Mesenchymal stem cell (in vitro differentiated cells and primary cell): ENCODE results near the gene CAPG.

Source experiments
- DNase-seq: peaks from one replicate; pipeline ENCODE4 v3.0.0-alpha.2; 2013
- H2AFZ ChIP-seq: one replicate; pipeline ENCODE4 v1.6.1; 2013; ENCODE audit warnings: low read depth, mild to moderate bottlenecking, control low read depth, inconsistent platforms, low read length, moderate library complexity
- H2AK5ac ChIP-seq: 2 replicates; pipeline ENCODE4 v1.6.1; 2013; ENCODE audit warnings: low read length, moderate library complexity, mild to moderate bottlenecking, inconsistent platforms; ENCODE audit not compliant: severe bottlenecking
- H2BK120ac ChIP-seq: one replicate; pipeline ENCODE4 v1.6.1; 2013; ENCODE audit warnings: low read depth, mild to moderate bottlenecking, inconsistent platforms, low read length, moderate library complexity
- H2BK12ac ChIP-seq, 2 experiments: one replicate each; pipeline ENCODE4 v1.6.1; 2013; ENCODE audit warnings: inconsistent platforms in 2 of 2, low read length in 2 of 2, mild to moderate bottlenecking in 2 of 2, moderate library complexity in 2 of 2, control low read depth in 1 of 2
- H2BK15ac ChIP-seq: one replicate; pipeline ENCODE4 v1.6.1; 2013; ENCODE audit warnings: mild to moderate bottlenecking, low read depth, inconsistent platforms; ENCODE audit not compliant: poor library complexity, severe bottlenecking
- H2BK5ac ChIP-seq: 2 replicates; pipeline ENCODE4 v1.6.1; 2013; ENCODE audit warnings: low read depth, mild to moderate bottlenecking, low read length, control low read depth, inconsistent platforms; ENCODE audit not compliant: poor library complexity, severe bottlenecking
- H3K14ac ChIP-seq, 2 experiments: one replicate each; pipeline ENCODE4 v1.6.1; 2013; ENCODE audit warnings: inconsistent platforms in 2 of 2, low read length in 2 of 2, control low read depth in 1 of 2, mild to moderate bottlenecking in 1 of 2, moderate library complexity in 1 of 2
- H3K18ac ChIP-seq, 2 experiments: one replicate each; pipeline ENCODE4 v1.6.1; 2013; ENCODE audit warnings: inconsistent platforms in 2 of 2, low read length in 2 of 2, control low read depth in 1 of 2, low read depth in 1 of 2, mild to moderate bottlenecking in 1 of 2
- H3K23ac ChIP-seq, 2 experiments: one replicate each; pipeline ENCODE4 v1.6.1; 2013; ENCODE audit warnings: inconsistent platforms in 2 of 2, low read length in 2 of 2, mild to moderate bottlenecking in 2 of 2, moderate library complexity in 2 of 2, control low read depth in 1 of 2
- H3K27ac ChIP-seq: 2 replicates; pipeline ENCODE4 v1.5.1; 2013; ENCODE audit warnings: mild to moderate bottlenecking, moderate library complexity, low read length, control low read depth, inconsistent platforms; ENCODE audit not compliant: poor library complexity, severe bottlenecking
- H3K27me3 ChIP-seq, 2 experiments: 2 replicates each; pipeline versions ENCODE4 v1.6.1 to v1.7.0; 2013; ENCODE audit warnings: low read length in 2 of 2, mild to moderate bottlenecking in 2 of 2, moderate library complexity in 2 of 2, control low read depth in 1 of 2, inconsistent platforms in 1 of 2; ENCODE audit not compliant: control insufficient read depth in 1 of 2, insufficient read depth in 1 of 2
- H3K36me3 ChIP-seq, 2 experiments: 2 replicates each; pipeline versions ENCODE4 v1.6.1 to v1.7.0; 2013; ENCODE audit warnings: low read length in 2 of 2, control low read depth in 1 of 2, inconsistent platforms in 1 of 2, low read depth in 1 of 2, mild to moderate bottlenecking in 1 of 2; ENCODE audit not compliant: insufficient read depth in 2 of 2, control insufficient read depth in 1 of 2
- H3K4ac ChIP-seq, 2 experiments: one replicate each; pipeline ENCODE4 v1.6.1; 2013; ENCODE audit warnings: inconsistent platforms in 2 of 2, low read length in 2 of 2, mild to moderate bottlenecking in 2 of 2, moderate library complexity in 2 of 2, control low read depth in 1 of 2, low read depth in 1 of 2
- H3K4me1 ChIP-seq: 2 replicates; pipeline ENCODE4 v1.6.1; 2013; ENCODE audit warnings: low read depth, low read length, control low read depth; ENCODE audit not compliant: control insufficient read depth, insufficient read depth
- H3K4me2 ChIP-seq: 2 replicates; pipeline ENCODE4 v1.6.1; 2013; ENCODE audit warnings: low read length, mild to moderate bottlenecking, inconsistent platforms; ENCODE audit not compliant: poor library complexity, severe bottlenecking
- H3K4me3 ChIP-seq, 2 experiments: 2 replicates each; pipeline versions ENCODE4 v1.5.1 to v1.7.0; 2013; ENCODE audit warnings: low read length in 2 of 2, mild to moderate bottlenecking in 2 of 2, control low read depth in 1 of 2, low read depth in 1 of 2; ENCODE audit not compliant: insufficient read depth in 1 of 2
- H3K79me1 ChIP-seq: replicated peaks from 2 replicates; pipeline ENCODE4 v1.6.1; 2013; ENCODE audit warnings: mild to moderate bottlenecking, control low read depth, low read length, inconsistent platforms; ENCODE audit not compliant: poor library complexity, severe bottlenecking
- H3K9ac ChIP-seq: 2 replicates; pipeline ENCODE4 v1.7.0; 2013; ENCODE audit warnings: mild to moderate bottlenecking, low read length, moderate library complexity
- H3K9me3 ChIP-seq: 2 replicates; pipeline ENCODE4 v1.7.0; 2013; ENCODE audit warnings: mild to moderate bottlenecking, low read length; ENCODE audit not compliant: control insufficient read depth
- H4K8ac ChIP-seq: one replicate; pipeline ENCODE4 v1.6.1; 2013; ENCODE audit warnings: inconsistent platforms, mild to moderate bottlenecking, low read length, moderate library complexity
- H4K91ac ChIP-seq: one replicate; pipeline ENCODE4 v1.6.1; 2013; ENCODE audit warnings: mild to moderate bottlenecking, low read length, inconsistent platforms
- WGBS: methylation state at CpG from one replicate; pipeline ENCODE4 v1.1.7; 2013; ENCODE audit warnings: mixed read lengths; 5-methylcytosine and 5-hydroxymethylcytosine counted together

CAPG gene

DNA sequence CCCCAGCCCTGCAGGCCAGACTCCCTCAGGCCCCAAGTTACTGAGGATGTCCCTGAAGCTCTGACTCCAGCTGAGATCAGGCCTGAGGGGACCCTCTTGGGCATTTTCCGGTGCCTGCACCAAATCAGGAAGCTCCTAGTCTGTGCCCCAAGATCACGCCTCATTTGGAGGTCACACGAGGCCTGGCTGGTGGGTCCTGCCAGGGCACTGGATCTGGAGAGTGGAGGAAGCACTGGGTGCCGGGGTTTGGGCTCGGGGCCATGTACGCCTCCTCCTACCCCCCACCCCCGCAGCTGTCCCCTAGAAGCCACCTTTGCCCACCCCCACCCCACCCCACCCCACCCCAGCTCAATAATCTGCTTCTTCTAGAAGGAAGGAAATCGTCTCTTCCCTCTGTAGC, 24.5 kb upstream of the CAPG start:
- H3K4me3 ChIP-seq = no peak overlapping the region
- H3K27me3 ChIP-seq = no peaks in the 10 kb centered on the region
- H4K91ac ChIP-seq = peak overlapping the region; percentile 77
- peak overlapping the region; percentile 72 to 85 for H2BK12ac ChIP-seq
- peak overlapping the region; percentile 71 for H2BK120ac ChIP-seq
- H4K8ac ChIP-seq = no peak overlapping the region
- no peak overlapping the region for H3K4ac ChIP-seq
- H3K14ac ChIP-seq = no peak overlapping the region
- H3K23ac ChIP-seq = no peak overlapping the region
- peak overlapping the region; percentile 17 for H2AK5ac ChIP-seq
- peaks cover 67% of the 10 kb centered on the region for H3K4me1 ChIP-seq
- H2BK5ac ChIP-seq = no peak overlapping the region
- no peaks in the 10 kb centered on the region for H3K9me3 ChIP-seq
- H3K9ac ChIP-seq = peak overlapping the region; percentile 46
- 56% methylated on average over 2 of the region's 8 CpGs for WGBS
- H3K79me1 ChIP-seq = no peaks in the 10 kb centered on the region
- H3K27ac ChIP-seq = no peak overlapping the region
- no peak for DNase-seq
- H3K4me2 ChIP-seq = no peak overlapping the region
- no peak overlapping the region for H2AFZ ChIP-seq
- peak overlapping the region in 1 of 2 experiments; percentile 40 for H3K18ac ChIP-seq
- H3K36me3 ChIP-seq = no peaks in the 10 kb centered on the region
- peak overlapping the region; percentile 85 for H2BK15ac ChIP-seq

DNA sequence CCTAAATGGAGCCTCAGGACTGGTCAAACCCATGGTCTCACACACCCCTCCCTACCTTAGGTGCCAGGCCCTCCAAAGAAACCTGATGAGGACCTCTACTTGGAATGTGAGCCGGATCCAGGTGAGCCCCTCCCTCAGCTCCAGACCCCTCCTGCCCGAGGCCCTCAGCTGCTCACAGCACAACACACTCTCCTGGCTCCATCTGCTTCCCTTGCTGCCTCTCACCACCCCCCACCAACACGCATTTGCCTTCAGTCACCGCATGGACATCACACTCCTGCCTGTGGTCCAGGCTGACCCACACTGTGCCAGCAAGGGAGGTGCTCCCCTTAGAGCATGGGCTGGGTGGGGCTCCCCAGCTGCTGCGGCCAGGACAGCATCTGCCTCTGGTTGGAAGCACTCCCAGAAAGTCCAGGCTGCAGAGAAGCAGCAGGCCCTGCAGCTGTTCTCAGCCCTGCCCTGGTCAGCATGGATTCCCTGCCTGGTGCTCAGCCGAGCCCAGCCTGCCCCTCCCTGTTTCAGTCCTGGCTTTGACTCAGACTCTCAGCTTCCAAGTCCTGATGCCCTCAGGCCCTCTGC, 23.4 kb upstream of the CAPG start:
- Histone ChIP-seq H3K36me3 (no peaks in the 10 kb centered on the region), H4K91ac (peak overlapping the region; percentile 55), H4K8ac (peak overlapping the region; percentile 59), H3K79me1 (no peaks in the 10 kb centered on the region), H2BK15ac (peak overlapping the region; percentile 77), H3K27me3 (no peaks in the 10 kb centered on the region), H3K4me3 (peak overlapping the region in 1 of 2 experiments; percentile 0), H3K14ac (peak overlapping the region in 1 of 2 experiments; percentile 19), H2AK5ac (peak overlapping the region; percentile 27), H2BK120ac (peak overlapping the region; percentile 83), H3K4ac (peak overlapping the region; percentile 46 to 65), H2BK5ac (no peak overlapping the region), H3K9ac (peak overlapping the region; percentile 46), H3K18ac (peak overlapping the region; percentile 40 to 52), H3K23ac (no peak overlapping the region), H3K9me3 (no peaks in the 10 kb centered on the region), H3K4me2 (no peak overlapping the region), H2AFZ (no peak overlapping the region), H3K4me1 (peaks cover 63% of the 10 kb centered on the region), H3K27ac (no peak overlapping the region), H2BK12ac (peak overlapping the region; percentile 69 to 76)
- 60% methylated on average over 6 of the region's 6 CpGs for WGBS
- peak; percentile 85 for DNase-seq

DNA sequence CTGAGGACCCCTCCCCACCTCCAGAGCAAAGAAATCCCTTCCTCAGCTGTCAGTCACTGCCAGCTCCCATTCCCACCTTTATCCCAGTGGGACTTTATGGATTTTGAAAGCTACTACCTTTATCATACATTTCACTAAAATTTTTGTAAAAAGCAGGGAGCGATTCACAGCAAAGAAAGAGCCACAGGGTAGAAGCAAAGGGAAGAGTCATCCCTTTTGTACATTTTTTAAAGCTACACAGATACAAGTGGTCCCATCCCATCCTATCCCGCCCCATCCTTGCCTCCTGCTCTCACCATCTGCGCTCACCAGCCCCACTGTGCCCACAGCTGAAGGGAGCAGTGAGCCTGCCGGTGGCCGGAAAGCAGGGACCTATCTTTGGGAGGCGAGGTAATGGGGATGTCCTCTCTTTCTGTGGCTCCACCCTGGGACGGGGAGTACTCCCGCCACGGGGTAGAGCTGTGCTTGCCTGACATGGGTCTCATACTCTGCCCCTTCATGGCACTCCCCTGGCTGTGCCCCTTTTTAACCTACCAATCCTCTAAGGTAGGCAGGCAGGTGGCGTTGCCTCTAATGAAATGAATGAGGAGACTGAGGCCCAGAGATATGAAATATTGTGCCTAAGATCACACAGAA, 21.5 kb upstream of the CAPG start:
- 97% methylated on average over 10 of the region's 10 CpGs for WGBS
- H3K14ac ChIP-seq = no peak overlapping the region

GRCh38 chr2:85430752-85431569, 20.8 kb upstream of the CAPG start:
- Histone ChIP-seq H2AK5ac (no peak overlapping the region), H3K9me3 (no peaks in the 10 kb centered on the region), H3K18ac (peak overlapping the region in 1 of 2 experiments; percentile 13), H3K4me1 (peaks cover 43% of the 10 kb centered on the region), H4K91ac (peak overlapping the region; percentile 8), H3K4ac (no peak overlapping the region), H4K8ac (no peak overlapping the region), H3K23ac (no peak overlapping the region), H2BK12ac (peak overlapping the region in 1 of 2 experiments; percentile 50), H3K27me3 (no peaks in the 10 kb centered on the region), H3K14ac (no peak overlapping the region), H3K27ac (no peak overlapping the region), H3K9ac (no peak overlapping the region), H2BK15ac (peak overlapping the region; percentile 54), H2BK5ac (no peak overlapping the region), H2BK120ac (peak overlapping the region; percentile 24), H3K36me3 (no peaks in the 10 kb centered on the region), H3K79me1 (no peaks in the 10 kb centered on the region), H2AFZ (no peak overlapping the region), H3K4me3 (no peak overlapping the region), H3K4me2 (no peak overlapping the region)
- DNase-seq = no peak
- 59% methylated on average over 14 of the region's 16 CpGs for WGBS

More for the DNA sequence above, 21.5 kb upstream of the CAPG start:
- H3K4ac ChIP-seq = no peak overlapping the region
- no peak for DNase-seq
- no peak overlapping the region for H3K27ac ChIP-seq
- no peak overlapping the region for H4K8ac ChIP-seq
- no peak overlapping the region for H2BK120ac ChIP-seq
- peaks cover 47% of the 10 kb centered on the region for H3K4me1 ChIP-seq
- no peaks in the 10 kb centered on the region for H3K79me1 ChIP-seq
- no peak overlapping the region for H3K18ac ChIP-seq
- H2AK5ac ChIP-seq = no peak overlapping the region
- H3K4me3 ChIP-seq = no peak overlapping the region
- no peak overlapping the region for H2AFZ ChIP-seq
- no peak overlapping the region for H2BK5ac ChIP-seq
- H3K9ac ChIP-seq = no peak overlapping the region
- no peak overlapping the region for H3K23ac ChIP-seq
- no peaks in the 10 kb centered on the region for H3K9me3 ChIP-seq
- no peak overlapping the region for H3K4me2 ChIP-seq
- H4K91ac ChIP-seq = peak overlapping the region; percentile 85
- H3K27me3 ChIP-seq = no peaks in the 10 kb centered on the region
- H2BK12ac ChIP-seq = peak overlapping the region; percentile 50 to 96
- peak overlapping the region; percentile 54 for H2BK15ac ChIP-seq
- H3K36me3 ChIP-seq = no peaks in the 10 kb centered on the region
